B cell (primary cell): Measurements from ENCODE around the gene REEP5. TPM values are rescaled to one million over a fixed set of nuclear protein-coding genes. Genes with fewer than 3 reads are reported as not detected.

Experiments
- ATAC-seq: fragments of 200-7000 bp; cut with Tn5 transposase; one replicate; pipeline ENCODE4 v1.10.0; 2021; ENCODE audit warnings: low read depth, mild to moderate bottlenecking, moderate number of reproducible peaks, moderate library complexity
- CTCF ChIA-PET: fragments of 350-600 bp; sonication (Branson Sonifier 250); formaldehyde crosslinking; loops from one replicate; lab custom pipeline; 2021; ENCODE audit warnings: antibody characterized with exemption, inconsistent platforms; lab: Charles Lee
- POLR2A ChIA-PET: fragments of 350-600 bp; sonication (Branson Sonifier 250); formaldehyde crosslinking; loops from one replicate; lab custom pipeline; 2021; ENCODE audit warnings: antibody characterized with exemption; lab: Charles Lee
- DNase-seq: peaks from one replicate; pipeline ENCODE4 v3.0.0; 2013
- H2AFZ ChIP-seq: 2 replicates; pipeline ENCODE4 v1.6.1; 2012; ENCODE audit warnings: mild to moderate bottlenecking, low read depth, low read length; ENCODE audit not compliant: insufficient read depth, poor library complexity, severe bottlenecking
- H3K27ac ChIP-seq, 2 donors: 1 replicate in 1 of 2; 2 replicates in 1 of 2; pipeline ENCODE4 v1.5.1; 2012 to 2013; ENCODE audit warnings: low read length in 2 of 2, mild to moderate bottlenecking in 2 of 2, moderate library complexity in 1 of 2
- H3K27me3 ChIP-seq, 4 experiments: fragments of 200-600 bp in 1 of 4; sonication (generic) in 1 of 4; replicated peaks in 1 of 4; 1 replicate in 2 of 4; 2 replicates in 2 of 4; pipeline versions ENCODE4 v1.6.1 to v1.7.0; 2013 to 2016; ENCODE audit warnings: low read length in 3 of 4, mild to moderate bottlenecking in 2 of 4, mixed read lengths in 1 of 4, moderate library complexity in 1 of 4; ENCODE audit not compliant: insufficient read depth in 4 of 4, control insufficient read depth in 3 of 4; ENCODE audit errors: control extremely low read depth in 1 of 4
- H3K36me3 ChIP-seq, 2 experiments: replicated peaks in 1 of 2; 1 replicate in 1 of 2; 2 replicates in 1 of 2; pipeline versions ENCODE4 v1.6.1 to v1.7.1; 2013; ENCODE audit warnings: low read length in 1 of 2; ENCODE audit not compliant: insufficient read depth in 2 of 2, control insufficient read depth in 1 of 2; ENCODE audit errors: control extremely low read depth in 1 of 2, extremely low read depth in 1 of 2
- H3K4me1 ChIP-seq, 2 donors: fragments of 200-600 bp in 1 of 2; sonication (generic) in 1 of 2; 1 replicate in 1 of 2; 2 replicates in 1 of 2; pipeline versions ENCODE4 v1.5.1 to v1.6.1; 2013 to 2017; ENCODE audit warnings: low read length in 2 of 2; ENCODE audit not compliant: control insufficient read depth in 2 of 2, insufficient read depth in 2 of 2
- H3K4me2 ChIP-seq: replicated peaks from 2 replicates; pipeline ENCODE3; 2012; ENCODE audit warnings: mild to moderate bottlenecking, low read depth, low read length; ENCODE audit not compliant: poor library complexity, severe bottlenecking
- H3K4me3 ChIP-seq, 5 experiments: fragments of 200-600 bp in 1 of 5; sonication (generic) in 1 of 5; 1 replicate in 3 of 5; 2 replicates in 2 of 5; pipeline versions ENCODE4 v1.5.1 to v1.7.0; 2011 to 2016; ENCODE audit warnings: low read length in 4 of 5, mild to moderate bottlenecking in 4 of 5, low read depth in 2 of 5, control low read depth in 1 of 5, moderate library complexity in 1 of 5; ENCODE audit not compliant: insufficient read depth in 1 of 5; ENCODE audit errors: control extremely low read depth in 1 of 5, extremely low read depth in 1 of 5
- H3K79me2 ChIP-seq: fragments of 200-600 bp; sonication (generic); one replicate; pipeline ENCODE4 v1.6.0; 2016; ENCODE audit warnings: low read length; ENCODE audit not compliant: control insufficient read depth, insufficient read depth
- H3K9ac ChIP-seq: fragments of 200-600 bp; sonication (generic); 2 replicates; pipeline ENCODE4 v1.6.1; 2017; ENCODE audit warnings: mild to moderate bottlenecking, low read length, moderate library complexity
- H3K9me3 ChIP-seq, 3 donors: one replicate each; pipeline versions ENCODE4 v1.6.1 to v1.7.1; 2013; ENCODE audit warnings: low read length in 2 of 3; ENCODE audit not compliant: control insufficient read depth in 2 of 3, insufficient read depth in 1 of 3; ENCODE audit errors: control extremely low read depth in 1 of 3
- H4K20me1 ChIP-seq: 2 replicates; pipeline ENCODE4 v1.6.0; 2012; ENCODE audit warnings: mild to moderate bottlenecking, low read length; ENCODE audit not compliant: insufficient read depth, control insufficient read depth, poor library complexity, severe bottlenecking
- H3K27ac Mint-ChIP-seq: one replicate; pipeline ENCODE4 v1.8.0; 2021; ENCODE audit warnings: mixed read lengths
- H3K27me3 Mint-ChIP-seq: one replicate; pipeline ENCODE4 v1.8.0; 2021; ENCODE audit warnings: mixed read lengths
- H3K4me1 Mint-ChIP-seq: one replicate; pipeline ENCODE4 v1.8.0; 2021; ENCODE audit warnings: mixed read lengths
- H3K4me3 Mint-ChIP-seq: one replicate; pipeline ENCODE4 v1.8.0; 2021; ENCODE audit warnings: mixed read lengths
- H3K9me3 Mint-ChIP-seq: one replicate; pipeline ENCODE4 v1.8.0; 2022; ENCODE audit warnings: mixed read lengths; ENCODE audit not compliant: insufficient read depth
- CTCF ChIP-seq: fragments of 200-600 bp; IDR thresholded peaks from one replicate; pipeline ENCODE4 v1.8.0; 2022; ENCODE audit warnings: antibody characterized with exemption, mild to moderate bottlenecking
- EZH2 ChIP-seq: IDR thresholded peaks from 2 replicates; pipeline ENCODE4 v1.6.1; 2012; ENCODE audit warnings: borderline replicate concordance, low read depth, mild to moderate bottlenecking, moderate library complexity, low read length; ENCODE audit not compliant: insufficient read depth, poor library complexity, severe bottlenecking
- WGBS: methylation state at CpG from one replicate; pipeline ENCODE4 v1.1.5; 2013; ENCODE audit warnings: missing lambda C conversion rate; ENCODE audit not compliant: insufficient coverage; 5-methylcytosine and 5-hydroxymethylcytosine counted together
- intact Hi-C: fragments of 100-400 bp; cut with micrococcal nuclease; formaldehyde crosslinking; loops from one replicate; pipeline ENCODE4 v1.10.0; 2022
- polyA plus RNA-seq: library from polyadenylated mRNA; depleted of rRNA; stranded (reverse); fragments of >200 nt; gene quantifications from 2 replicates; pipeline ENCODE4 v1.2.3, GENCODE V29; 2012
- total RNA-seq, 2 donors: library from RNA; stranded (reverse); fragments of 120-200 nt in 1 of 2; gene quantifications; 1 replicate in 1 of 2; 2 replicates in 1 of 2; pipeline versions ENCODE4 v1.2.3 to v1.2.4, GENCODE V29; 2013 to 2022

The REEP5 gene
- total and polyA plus RNA-seq, 2 donors (not counting 1 experiment from before 2014, with no cell fraction given), result 39.2 to 55.9 TPM

- Mint-ChIP-seq H3K9me3 (no peaks in the 10 kb centered on the region), H3K27me3 (peaks cover 2% of the 10 kb centered on the region), H3K4me1 (peaks cover 10% of the 10 kb centered on the region), H3K4me3 (no peak overlapping the region), H3K27ac (no peak overlapping the region)
- H4K20me1 ChIP-seq, result no peaks in the 10 kb centered on the region
- CTCF ChIA-PET, result no interaction called here
- no peak overlapping the region for H3K27ac ChIP-seq
- ATAC-seq (no peak), DNase-seq (no peak)
- intact Hi-C loops, result no loop called here
- H2AFZ ChIP-seq, result no peak overlapping the region
- no peaks in the 10 kb centered on the region for H3K79me2 ChIP-seq
- H3K27me3 ChIP-seq, result no peaks in the 10 kb centered on the region
- no peaks in the 10 kb centered on the region for H3K4me1 ChIP-seq
- no peaks in the 10 kb centered on the region for H3K9me3 ChIP-seq
- no peak overlapping the region for H3K9ac ChIP-seq
- POLR2A ChIA-PET, result no interaction called here
- TF ChIP-seq EZH2, result no peak
- no peak overlapping the region for H3K4me2 ChIP-seq
- no peak overlapping the region for H3K4me3 ChIP-seq
- no peaks in the 10 kb centered on the region for H3K36me3 ChIP-seq
- WGBS, result no CpG with 5 or more reads among the region's 3 CpGs
Measured at GRCh38 chr5:112956606-112957005, 34.6 kb upstream of the REEP5 start.

GRCh38 chr5:112951124-112951702 lies 29.2 kb upstream of the REEP5 start:
- no peaks in the 10 kb centered on the region for H3K4me1 ChIP-seq
- Mint-ChIP-seq H3K9me3 (no peaks in the 10 kb centered on the region), H3K4me1 (no peaks in the 10 kb centered on the region), H3K4me3 (no peak overlapping the region), H3K27me3 (peaks cover 3% of the 10 kb centered on the region), H3K27ac (no peak overlapping the region)
- intact Hi-C loops, result no loop called here
- H3K4me3 ChIP-seq, result no peak overlapping the region
- DNase-seq (no peak), ATAC-seq (no peak)
- H3K27ac ChIP-seq, result no peak overlapping the region
- ChIA-PET CTCF (interaction anchor here (0.7 kb wide), 1 partner anchor 29 kb away, joined by 3 read pairs; no protein-coding TSS in a partner anchor), POLR2A (interaction anchor here (0.6 kb wide), 1 partner anchor 113 kb away, joined by 6 read pairs; no protein-coding TSS in a partner anchor)
- TF ChIP-seq EZH2, result no peak
- no peak for TF ChIP-seq CTCF
- H3K36me3 ChIP-seq, result no peaks in the 10 kb centered on the region
- no peaks in the 10 kb centered on the region for H3K79me2 ChIP-seq
- H3K9me3 ChIP-seq, result no peaks in the 10 kb centered on the region
- whole genome bisulfite sequencing, result 85% methylated on average over 10 of the region's 12 CpGs
- no peaks in the 10 kb centered on the region for H3K27me3 ChIP-seq
- no peak overlapping the region for H3K9ac ChIP-seq
- H3K4me2 ChIP-seq, result no peak overlapping the region
- H2AFZ ChIP-seq, result no peak overlapping the region
- H4K20me1 ChIP-seq, result no peaks in the 10 kb centered on the region
